Measurements from ENCODE around the gene ATP5F1D. TPM values are rescaled to one million over a fixed set of nuclear protein-coding genes. Genes with fewer than 3 reads are reported as not detected.

The ATP5F1D gene
- total RNA-seq, 1 experiment from 2014 or later = 179 TPM

GRCh38 chr19:1226522-1227303 is 14.8 kb upstream of the ATP5F1D start:
- Histone ChIP-seq H4K91ac (ENCODE audit: insufficient read length, low read depth, low read length) (no peak overlapping the region), H3K9me3 (ENCODE audit: control insufficient read depth, low read depth, low read length) (no peaks in the 10 kb centered on the region), H2BK120ac (ENCODE audit: low read depth, low read length, poor library complexity, severe bottlenecking) (no peak overlapping the region), H2BK15ac (ENCODE audit: low read depth, low read length) (no peak overlapping the region), H2BK20ac (ENCODE audit: low read depth, low read length, poor library complexity, severe bottlenecking) (no peak overlapping the region), H3K4me2 (ENCODE audit: insufficient read depth, insufficient read length, low read length) (no peak overlapping the region), H3K4ac (ENCODE audit: low read depth, low read length) (no peak overlapping the region), H4K8ac (replicated peaks; ENCODE audit: insufficient read length, low read depth, low read length) (no peak overlapping the region), H3K18ac (ENCODE audit: insufficient read length, low read depth, low read length) (no peak overlapping the region), H4K5ac (ENCODE audit: insufficient read length, low read depth, low read length) (no peak overlapping the region), H2BK12ac (ENCODE audit: insufficient read length, low read depth, low read length) (no peak overlapping the region), H2BK5ac (ENCODE audit: insufficient read length, low read length) (no peak overlapping the region), H3K23me2 (ENCODE audit: insufficient read length, low read depth, low read length, poor library complexity, severe bottlenecking) (no peaks in the 10 kb centered on the region), H3K79me1 (ENCODE audit: insufficient read depth, low read depth, low read length, poor library complexity, severe bottlenecking) (no peaks in the 10 kb centered on the region), H3K23ac (ENCODE audit: insufficient read length, low read depth, low read length) (no peak overlapping the region), H4K20me1 (ENCODE audit: control insufficient read depth, insufficient read depth, insufficient read length) (no peaks in the 10 kb centered on the region), H2AFZ (ENCODE audit: low read length) (no peak overlapping the region), H3T11ph (ENCODE audit: low read length) (no peak overlapping the region), H3K9ac (ENCODE audit: extremely low read depth, insufficient read length, low read length) (no peak overlapping the region), H3K27ac (ENCODE audit: insufficient read length, low read depth, low read length) (no peak overlapping the region), H3K14ac (ENCODE audit: insufficient read depth, low read length) (no peak overlapping the region), H3K4me1 (ENCODE audit: insufficient read depth, low read length) (no peaks in the 10 kb centered on the region), H2AK5ac (ENCODE audit: insufficient read length, low read length) (no peak overlapping the region), H3K56ac (ENCODE audit: insufficient read length, low read depth, low read length) (no peak overlapping the region), H3K79me2 (ENCODE audit: insufficient read depth, low read length) (no peaks in the 10 kb centered on the region), H3K27me3 (ENCODE audit: insufficient read depth, low read length) (no peaks in the 10 kb centered on the region)
- Mint-ChIP-seq H3K9me3 (no peaks in the 10 kb centered on the region), H3K36me3 (ENCODE audit: insufficient read depth in 1 of 3, low read depth in 3 of 3) (peaks cover 2 to 12% (median 9%) of the 10 kb centered on the region in 3 experiments; a peak in 5 of 7 replicates), H3K4me1 (0 out of 4 replicates have a peak, but pooled peaks cover 0 to 2% of the 10 kb centered on the region in 2 experiments), H3K27ac (no peak overlapping the region), H3K4me3 (no peak overlapping the region), H3K27me3 (ENCODE audit: low read depth) (no peaks in the 10 kb centered on the region)
- DNase-seq = no peak
- TF ChIP-seq CTCF (conservative IDR thresholded peaks at IDR 0.05) = 0 out of 3 replicates have a peak, but pooled peaks have one; percentile 12
- no CpG with 5 or more reads among the region's 50 CpGs for WGBS (ENCODE audit: extremely low coverage, insufficient read length, low lambda C conversion rate)

All from H9 (cell line).